ENCODE data around the gene TCN2.
"Not testable (repeated sequence)": the region's sequence is repeated elsewhere in the genome, so short reads cannot be mapped to it uniquely, and the experiment has no call there.

TCN2 gene

GRCh38 chr22:30674482-30674881 lies 67.5 kb downstream of the TCN2 start:
- FAIRE-seq = no peak
- no peak for DNase-seq (ENCODE audit: insufficient read length, low spot score)

GRCh38 chr22:30675436-30675835 lies 68.5 kb downstream of the TCN2 start:
- FAIRE-seq (no peak), DNase-seq (ENCODE audit: insufficient read length, low spot score) (no peak)

- FAIRE-seq; DNase-seq (ENCODE audit: insufficient read length, low spot score): not testable (repeated sequence)
These were observed 69.6 kb downstream of the TCN2 start for GRCh38 chr22:30676565-30676964.

Measured in HTR-8/SVneo (cell line).